ENCODE measurements around the gene LIME1.

The LIME1 gene

DNA sequence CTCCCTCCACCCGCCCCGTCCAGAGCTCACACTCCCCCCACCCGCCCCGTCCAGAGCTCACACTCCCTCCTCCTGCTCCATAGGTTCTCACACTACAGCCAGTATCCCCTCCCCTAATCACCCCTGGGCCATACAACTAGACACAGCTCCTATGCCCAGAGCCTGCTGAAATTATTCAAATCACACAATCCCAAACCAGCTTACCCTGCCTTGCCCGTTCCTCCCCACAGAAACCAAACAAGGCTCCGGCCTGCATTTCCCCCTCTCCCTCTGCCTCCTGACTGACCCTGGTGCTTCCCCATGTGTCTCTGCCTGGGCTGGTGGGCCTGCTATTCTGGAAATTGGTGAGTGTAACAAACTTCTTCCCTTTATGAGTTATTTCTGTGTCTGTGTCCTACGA lies 21.7 kb downstream of the LIME1 start:
- no peak for DNase-seq (ENCODE audit: insufficient read length, low spot score)
- TF ChIP-seq, protein P1, sequence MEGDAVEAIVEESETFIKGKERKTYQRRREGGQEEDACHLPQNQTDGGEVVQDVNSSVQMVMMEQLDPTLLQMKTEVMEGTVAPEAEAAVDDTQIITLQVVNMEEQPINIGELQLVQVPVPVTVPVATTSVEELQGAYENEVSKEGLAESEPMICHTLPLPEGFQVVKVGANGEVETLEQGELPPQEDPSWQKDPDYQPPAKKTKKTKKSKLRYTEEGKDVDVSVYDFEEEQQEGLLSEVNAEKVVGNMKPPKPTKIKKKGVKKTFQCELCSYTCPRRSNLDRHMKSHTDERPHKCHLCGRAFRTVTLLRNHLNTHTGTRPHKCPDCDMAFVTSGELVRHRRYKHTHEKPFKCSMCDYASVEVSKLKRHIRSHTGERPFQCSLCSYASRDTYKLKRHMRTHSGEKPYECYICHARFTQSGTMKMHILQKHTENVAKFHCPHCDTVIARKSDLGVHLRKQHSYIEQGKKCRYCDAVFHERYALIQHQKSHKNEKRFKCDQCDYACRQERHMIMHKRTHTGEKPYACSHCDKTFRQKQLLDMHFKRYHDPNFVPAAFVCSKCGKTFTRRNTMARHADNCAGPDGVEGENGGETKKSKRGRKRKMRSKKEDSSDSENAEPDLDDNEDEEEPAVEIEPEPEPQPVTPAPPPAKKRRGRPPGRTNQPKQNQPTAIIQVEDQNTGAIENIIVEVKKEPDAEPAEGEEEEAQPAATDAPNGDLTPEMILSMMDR (IDR thresholded peaks at IDR 0.05; ENCODE audit: insufficient read depth, missing control alignments) = no peak
- FAIRE-seq = no peak

DNA sequence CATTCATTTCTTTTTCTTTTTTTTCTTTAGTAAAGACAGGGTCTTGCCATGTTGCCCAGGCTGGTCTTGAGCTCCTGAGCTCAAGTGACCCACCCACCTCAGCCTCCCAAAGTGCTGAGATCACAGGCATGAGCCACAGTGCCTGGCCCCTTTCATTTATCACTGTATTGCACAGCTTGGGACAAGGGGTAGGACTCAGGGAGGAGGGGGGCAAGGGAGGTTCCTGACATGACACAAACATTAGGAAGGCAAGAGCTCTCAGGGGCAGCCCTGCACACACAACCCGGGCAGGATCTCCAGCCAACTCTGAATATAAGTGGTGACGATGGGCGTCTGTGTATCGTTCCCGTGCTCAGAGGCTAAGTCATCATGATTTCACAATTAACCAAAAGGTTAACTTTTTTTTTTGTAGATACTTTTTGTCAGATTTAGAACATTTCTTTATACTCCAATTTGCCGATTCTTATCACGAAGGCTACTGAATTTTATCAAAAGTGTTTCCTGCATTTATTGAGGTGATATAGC lies 23.0 kb downstream of the LIME1 start:
- TF ChIP-seq, protein P1 (IDR thresholded peaks at IDR 0.05; ENCODE audit: insufficient read depth, missing control alignments) = no peak
- FAIRE-seq (no peak), DNase-seq (ENCODE audit: insufficient read length, low spot score) (no peak)

DNA sequence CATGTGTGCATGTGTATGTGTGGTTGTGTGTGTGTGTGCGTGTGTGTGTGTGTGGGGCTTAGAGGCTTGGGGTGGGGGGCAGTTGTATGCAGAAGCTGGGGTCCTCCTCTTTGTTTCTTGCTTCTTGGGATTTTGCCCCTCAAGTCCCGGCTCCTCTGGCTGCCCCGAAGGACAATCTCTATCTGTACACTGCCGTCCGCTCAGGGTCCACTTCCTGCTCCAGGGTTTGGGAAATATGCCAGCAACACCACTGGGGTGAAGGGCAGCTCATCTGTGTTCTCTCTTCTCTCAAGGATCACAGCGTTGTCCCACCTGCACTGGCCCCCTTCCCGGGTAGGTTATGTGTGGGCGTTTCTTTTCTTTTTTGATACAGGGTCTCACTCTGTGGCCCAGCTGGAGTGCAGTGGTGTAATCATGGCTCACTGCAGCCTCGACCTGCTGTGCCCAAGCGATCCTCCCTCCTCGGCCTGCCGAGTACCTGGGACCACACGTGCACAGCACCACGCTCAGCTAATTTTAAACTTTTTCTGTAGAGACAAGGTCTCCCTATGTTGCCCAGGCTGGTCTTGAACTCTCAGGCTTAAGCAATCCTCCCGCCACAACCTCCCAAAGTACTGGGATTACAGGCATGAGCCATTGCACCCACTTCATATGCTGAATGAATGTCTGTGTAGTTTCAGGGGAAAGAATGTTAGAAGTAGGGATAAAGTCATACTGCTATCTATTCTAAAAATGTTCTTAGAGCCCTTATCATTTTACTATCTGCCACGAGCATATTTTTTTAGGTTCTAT lies 28.8 kb downstream of the LIME1 start:
- TF ChIP-seq, protein P1 (IDR thresholded peaks at IDR 0.05; ENCODE audit: insufficient read depth, missing control alignments) = no peak
- DNase-seq (ENCODE audit: insufficient read length, low spot score) (no peak), FAIRE-seq (no peak)

DNA sequence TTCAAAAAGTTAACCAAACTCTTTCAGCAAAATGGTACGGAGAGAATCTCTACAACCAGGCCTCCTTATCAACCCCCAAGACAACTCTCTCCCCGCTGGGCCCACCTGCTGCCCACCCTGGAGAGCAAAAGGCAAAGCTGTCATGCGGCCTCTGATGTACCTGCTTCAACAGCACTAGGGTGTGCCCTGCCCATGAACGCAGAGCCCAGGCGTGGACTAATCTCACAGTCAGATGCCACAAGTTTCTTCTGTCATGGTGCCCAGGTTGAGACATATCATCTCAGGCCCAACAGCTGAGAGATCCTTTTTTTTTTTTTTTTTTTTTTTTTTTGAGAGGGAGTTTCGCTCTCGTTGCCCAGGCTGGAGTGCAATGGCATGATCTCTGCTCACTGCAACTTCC lies 29.4 kb downstream of the LIME1 start:
- FAIRE-seq = no peak
- TF ChIP-seq, protein P1 (IDR thresholded peaks at IDR 0.05; ENCODE audit: insufficient read depth, missing control alignments) = no peak
- no peak for DNase-seq (ENCODE audit: insufficient read length, low spot score)

DNA sequence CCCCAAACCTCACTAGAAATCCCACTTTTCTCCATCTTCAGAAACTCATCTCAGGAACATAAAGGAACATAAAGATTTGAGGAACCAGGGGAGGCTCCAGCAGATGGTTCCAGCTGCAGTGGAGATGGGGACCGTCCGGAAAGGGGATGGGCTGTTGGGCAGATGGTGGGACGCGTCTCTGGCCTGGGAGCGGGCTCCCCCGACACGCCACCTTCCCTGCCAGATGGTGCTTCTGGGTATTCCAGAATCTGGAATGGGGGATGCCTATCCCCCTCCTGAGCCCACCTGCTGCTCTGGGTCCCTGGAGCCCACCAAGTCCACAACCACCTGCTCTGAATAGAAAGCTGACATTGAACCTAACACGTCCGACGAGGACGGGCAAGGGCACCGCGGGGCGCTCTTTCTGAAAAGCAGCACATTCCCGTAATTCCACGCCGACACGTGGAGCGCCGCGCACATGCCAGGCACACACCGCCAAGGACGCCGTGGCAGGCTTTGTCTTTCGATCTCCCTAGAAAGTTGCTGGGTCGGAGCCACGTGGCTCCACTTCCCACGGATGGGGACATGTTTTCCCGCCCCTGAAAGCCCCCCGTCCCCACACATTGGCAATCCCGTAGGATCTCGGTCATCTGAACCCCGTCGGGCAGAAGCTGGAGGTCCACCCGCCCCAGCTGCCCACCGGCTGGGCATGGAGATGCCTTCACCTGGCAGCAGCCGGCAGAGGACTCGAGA lies 30.4 kb downstream of the LIME1 start:
- FAIRE-seq = no peak
- DNase-seq (ENCODE audit: insufficient read length, low spot score) = no peak
- TF ChIP-seq, protein P1 (IDR thresholded peaks at IDR 0.05; ENCODE audit: insufficient read depth, missing control alignments) = no peak

DNA sequence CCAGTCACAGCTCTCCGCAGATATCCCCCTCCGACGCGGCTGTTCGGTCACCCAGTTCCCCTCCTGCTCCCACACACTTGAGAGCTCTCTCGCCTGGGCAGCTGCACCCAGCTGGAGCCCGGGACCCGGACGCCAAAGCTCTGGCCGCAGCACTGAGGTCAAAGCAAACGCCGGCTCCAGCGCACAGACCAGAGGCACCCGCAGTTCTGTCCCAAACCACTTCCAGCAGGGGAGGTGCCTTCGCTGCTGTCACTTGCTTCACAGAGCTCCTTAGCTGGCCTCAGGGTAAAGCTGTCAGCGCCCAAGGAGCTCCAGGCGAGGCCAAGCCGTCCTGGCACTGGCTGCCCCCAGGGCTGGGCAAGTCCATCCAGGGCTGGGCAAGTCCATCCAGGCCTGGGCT lies 31.0 kb downstream of the LIME1 start:
- DNase-seq (ENCODE audit: insufficient read length, low spot score) (no peak), FAIRE-seq (no peak)
- TF ChIP-seq, protein P1 (IDR thresholded peaks at IDR 0.05; ENCODE audit: insufficient read depth, missing control alignments) = no peak
